ENCODE results near the gene SFRP2.

SFRP2 gene

GRCh38 chr4:153780876-153781275 lies 8.0 kb downstream of the SFRP2 start:
- Histone ChIP-seq H3K27me3 (peaks cover 99% of the 10 kb centered on the region), H3K4me1 (ENCODE audit: control insufficient read depth in 1 of 2, insufficient read depth in 1 of 2, low read depth in 1 of 2, low read length in 1 of 2) (no peaks in the 10 kb centered on the region)
- no peak for TF ChIP-seq CTCF (IDR thresholded peaks at IDR 0.05)

GRCh38 chr4:153780221-153780620 lies 8.7 kb downstream of the SFRP2 start:
- no peak overlapping the region for H3K27ac ChIP-seq
- no peak for TF ChIP-seq CTCF (IDR thresholded peaks at IDR 0.05)
- H3K9me3 ChIP-seq, result no peaks in the 10 kb centered on the region
- no peak overlapping the region for H3K4me3 ChIP-seq (ENCODE audit: low read depth in 1 of 2, low read length in 1 of 2)
- no peaks in the 10 kb centered on the region for H3K4me1 ChIP-seq (ENCODE audit: control insufficient read depth in 1 of 2, insufficient read depth in 1 of 2, low read depth in 1 of 2, low read length in 1 of 2)
- H3K36me3 ChIP-seq, result no peaks in the 10 kb centered on the region
- H3K27me3 ChIP-seq, result peaks cover 98% of the 10 kb centered on the region

More at GRCh38 chr4:153780876-153781275, 8.0 kb downstream of the SFRP2 start:
- Histone ChIP-seq H3K36me3 (no peaks in the 10 kb centered on the region), H3K9me3 (no peaks in the 10 kb centered on the region), H3K4me3 (ENCODE audit: low read depth in 1 of 2, low read length in 1 of 2) (no peak overlapping the region), H3K27ac (no peak overlapping the region)

GRCh38 chr4:153778383-153778782 lies 10.5 kb downstream of the SFRP2 start:
- Histone ChIP-seq H3K36me3 (no peaks in the 10 kb centered on the region), H3K27ac (no peak overlapping the region), H3K4me1 (ENCODE audit: control insufficient read depth in 1 of 2, insufficient read depth in 1 of 2, low read depth in 1 of 2, low read length in 1 of 2) (no peaks in the 10 kb centered on the region), H3K4me3 (ENCODE audit: low read depth in 1 of 2, low read length in 1 of 2) (no peak overlapping the region), H3K9me3 (no peaks in the 10 kb centered on the region), H3K27me3 (peaks cover 98% of the 10 kb centered on the region)
- TF ChIP-seq CTCF (IDR thresholded peaks at IDR 0.05), result no peak

GRCh38 chr4:153777421-153777820 lies 11.5 kb downstream of the SFRP2 start:
- TF ChIP-seq CTCF (IDR thresholded peaks at IDR 0.05), result no peak

GRCh38 chr4:153776601-153777000 lies 12.3 kb downstream of the SFRP2 start:
- no peak overlapping the region for H3K27ac ChIP-seq
- H3K4me1 ChIP-seq (ENCODE audit: control insufficient read depth in 1 of 2, insufficient read depth in 1 of 2, low read depth in 1 of 2, low read length in 1 of 2), result no peaks in the 10 kb centered on the region
- TF ChIP-seq CTCF (IDR thresholded peaks at IDR 0.05), result no peak
- H3K9me3 ChIP-seq, result no peaks in the 10 kb centered on the region
- no peaks in the 10 kb centered on the region for H3K36me3 ChIP-seq
- H3K27me3 ChIP-seq, result peaks cover 87% of the 10 kb centered on the region
- no peak overlapping the region for H3K4me3 ChIP-seq (ENCODE audit: low read depth in 1 of 2, low read length in 1 of 2)

More at GRCh38 chr4:153777421-153777820, 11.5 kb downstream of the SFRP2 start:
- Histone ChIP-seq H3K27ac (no peak overlapping the region), H3K4me3 (ENCODE audit: low read depth in 1 of 2, low read length in 1 of 2) (no peak overlapping the region), H3K4me1 (ENCODE audit: control insufficient read depth in 1 of 2, insufficient read depth in 1 of 2, low read depth in 1 of 2, low read length in 1 of 2) (no peaks in the 10 kb centered on the region), H3K36me3 (no peaks in the 10 kb centered on the region), H3K9me3 (no peaks in the 10 kb centered on the region), H3K27me3 (peaks cover 95% of the 10 kb centered on the region)

GRCh38 chr4:153773236-153773690 lies 15.6 kb downstream of the SFRP2 start:
- Histone ChIP-seq H3K27me3 (peaks cover 80% of the 10 kb centered on the region), H3K27ac (no peak overlapping the region), H3K36me3 (no peaks in the 10 kb centered on the region), H3K9me3 (no peaks in the 10 kb centered on the region), H3K4me1 (ENCODE audit: control insufficient read depth in 1 of 2, insufficient read depth in 1 of 2, low read depth in 1 of 2, low read length in 1 of 2) (no peaks in the 10 kb centered on the region), H3K4me3 (ENCODE audit: low read depth in 1 of 2, low read length in 1 of 2) (no peak overlapping the region)
- no peak for TF ChIP-seq CTCF (IDR thresholded peaks at IDR 0.05)
